Right lobe of liver (tissue), 6 donors: Measurements from ENCODE around the gene HNRNPLL. TPM values are rescaled to one million over a fixed set of nuclear protein-coding genes. Genes with fewer than 3 reads are reported as not detected.
"Not testable (repeated sequence)": the region's sequence is repeated elsewhere in the genome, so short reads cannot be mapped to it uniquely, and the experiment has no call there.

Source experiments
- ATAC-seq, 4 donors: fragments of 200-7000 bp; cut with Tn5 transposase; one replicate each; pipeline ENCODE4 v1.9.1; 2020; ENCODE audit warnings: mild to moderate bottlenecking in 4 of 4, moderate library complexity in 4 of 4
- DNase-seq, 3 donors: peaks; one replicate each; pipeline ENCODE4 v3.0.0-alpha.2; 2020
- H3K27ac ChIP-seq, 3 donors: fragments of 200-600 bp; one replicate each; pipeline ENCODE4 v1.8.0; 2022
- H3K27me3 ChIP-seq, 2 donors: fragments of 200-600 bp; one replicate each; pipeline ENCODE4 v1.8.0; 2022
- H3K36me3 ChIP-seq, 4 donors: fragments of 200-600 bp; sonication (generic) in 1 of 4; one replicate each; pipeline versions ENCODE4 v1.5.1 to v1.8.0; 2017 to 2022; ENCODE audit warnings: control low read depth in 1 of 4
- H3K4me1 ChIP-seq, 4 donors: fragments of 200-600 bp; sonication (generic) in 1 of 4; one replicate each; pipeline versions ENCODE4 v1.5.1 to v1.8.0; 2017 to 2022; ENCODE audit warnings: control low read depth in 1 of 4
- H3K4me3 ChIP-seq, 3 donors: fragments of 200-600 bp; one replicate each; pipeline ENCODE4 v1.8.0; 2022
- H3K9me3 ChIP-seq, 4 donors: fragments of 200-600 bp; sonication (generic) in 1 of 4; one replicate each; pipeline versions ENCODE4 v1.5.1 to v1.8.0; 2017 to 2022; ENCODE audit warnings: control low read depth in 1 of 4
- POLR2A ChIP-seq: fragments of 450-650 bp; IDR thresholded peaks from one replicate; pipeline ENCODE4 v1.6.1; 2017; ENCODE audit warnings: antibody characterized with exemption, mild to moderate bottlenecking
- WGBS: methylation state at CpG from one replicate; pipeline ENCODE4 v1.1.6; 2018; ENCODE audit warnings: low coverage, low lambda C conversion rate; ENCODE audit not compliant: insufficient coverage; ENCODE audit errors: missing lambda C conversion rate; 5-methylcytosine and 5-hydroxymethylcytosine counted together
- intact Hi-C, 2 donors: fragments of 100-400 bp; cut with DNase I; formaldehyde crosslinking; loops; one replicate each; pipeline versions ENCODE4 v1.11.2 to v1.14.1; 2022
- total RNA-seq, 6 experiments: library from RNA; depleted of rRNA in 2 of 6; stranded (reverse); fragments of >200 nt in 2 of 6; fragmentation: NEBNext Ultra II Directional in 3 of 6; extraction: Animal tissue kit (Norgen Biotek cat#: 25700) in 3 of 6; gene quantifications; one replicate each; pipeline versions ENCODE4 v1.1.0 to v1.2.4, GENCODE V29; 2016 to 2023
- TF ChIP-seq, protein P1 (sequence below), 4 donors: fragments of 200-600 bp in 3 of 4; fragments of 450-650 bp in 1 of 4; IDR thresholded peaks; one replicate each; pipeline versions ENCODE4 v1.5.1 to v1.8.0; 2016 to 2022; ENCODE audit warnings: antibody characterized with exemption in 4 of 4, mild to moderate bottlenecking in 2 of 4
- donor health status: DM: no; HTN: yes; CAD: no.
- donor health status: DM: no; HTN: no; CAD: no.
- donor health status: DM: no; HTN: no; CAD: no.
- donor health status: DM: no; HTN: yes; CAD: no.
- donor health status: DM: no; HTN: yes; CAD: no.

The HNRNPLL gene
- total RNA-seq, 6 experiments from 2014 or later: 9.2 to 15.9 (median 13.9) TPM

DNA sequence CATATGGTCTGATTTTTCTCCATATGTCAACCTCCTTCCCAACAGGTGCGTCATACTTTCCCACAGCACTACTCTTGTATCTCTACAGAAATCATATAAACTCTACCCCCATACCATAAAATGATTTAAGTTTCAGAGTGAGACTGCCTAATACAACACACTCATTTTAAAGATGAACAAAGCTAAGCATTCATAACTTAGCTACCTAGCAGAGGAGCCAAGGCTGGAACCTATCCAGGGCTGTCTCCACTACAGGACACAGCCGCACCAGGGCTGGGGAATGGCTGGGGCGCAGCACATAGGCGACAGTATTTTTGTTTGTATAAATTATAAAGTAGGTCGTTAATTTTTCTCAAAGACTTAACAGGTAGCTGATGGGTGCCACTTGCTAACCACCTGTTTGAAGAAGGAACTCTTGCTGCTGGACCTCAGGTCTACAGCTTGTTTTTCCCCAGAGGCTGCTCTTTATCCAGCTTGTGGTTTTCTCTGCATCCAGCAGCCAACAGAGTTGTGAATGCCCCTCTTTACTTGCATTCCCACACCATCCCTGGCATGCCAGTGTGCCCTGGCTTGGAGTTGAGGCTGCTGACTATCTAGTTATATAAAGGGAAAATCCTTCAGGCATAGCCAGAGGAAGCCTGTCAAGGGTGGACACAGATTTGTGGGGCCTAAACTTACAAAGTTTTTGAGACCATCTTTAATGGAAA lies 62.0 kb downstream of the HNRNPLL start:
- Histone ChIP-seq H3K9me3 (no peaks in the 10 kb centered on the region), H3K27ac (no peak overlapping the region), H3K27me3 (no peaks in the 10 kb centered on the region), H3K4me1 (peaks cover 0 to 3% (median 0%) of the 10 kb centered on the region in 4 donors), H3K36me3 (no peaks in the 10 kb centered on the region), H3K4me3 (no peak overlapping the region)
- WGBS: 87% methylated on average over 5 of the region's 5 CpGs
- intact Hi-C loops: no loop called here
- no peak for TF ChIP-seq POLR2A
- TF ChIP-seq, protein P1, sequence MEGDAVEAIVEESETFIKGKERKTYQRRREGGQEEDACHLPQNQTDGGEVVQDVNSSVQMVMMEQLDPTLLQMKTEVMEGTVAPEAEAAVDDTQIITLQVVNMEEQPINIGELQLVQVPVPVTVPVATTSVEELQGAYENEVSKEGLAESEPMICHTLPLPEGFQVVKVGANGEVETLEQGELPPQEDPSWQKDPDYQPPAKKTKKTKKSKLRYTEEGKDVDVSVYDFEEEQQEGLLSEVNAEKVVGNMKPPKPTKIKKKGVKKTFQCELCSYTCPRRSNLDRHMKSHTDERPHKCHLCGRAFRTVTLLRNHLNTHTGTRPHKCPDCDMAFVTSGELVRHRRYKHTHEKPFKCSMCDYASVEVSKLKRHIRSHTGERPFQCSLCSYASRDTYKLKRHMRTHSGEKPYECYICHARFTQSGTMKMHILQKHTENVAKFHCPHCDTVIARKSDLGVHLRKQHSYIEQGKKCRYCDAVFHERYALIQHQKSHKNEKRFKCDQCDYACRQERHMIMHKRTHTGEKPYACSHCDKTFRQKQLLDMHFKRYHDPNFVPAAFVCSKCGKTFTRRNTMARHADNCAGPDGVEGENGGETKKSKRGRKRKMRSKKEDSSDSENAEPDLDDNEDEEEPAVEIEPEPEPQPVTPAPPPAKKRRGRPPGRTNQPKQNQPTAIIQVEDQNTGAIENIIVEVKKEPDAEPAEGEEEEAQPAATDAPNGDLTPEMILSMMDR (IDR thresholded peaks at IDR 0.05): no peak
- ATAC-seq (no peak), DNase-seq (no peak)

DNA sequence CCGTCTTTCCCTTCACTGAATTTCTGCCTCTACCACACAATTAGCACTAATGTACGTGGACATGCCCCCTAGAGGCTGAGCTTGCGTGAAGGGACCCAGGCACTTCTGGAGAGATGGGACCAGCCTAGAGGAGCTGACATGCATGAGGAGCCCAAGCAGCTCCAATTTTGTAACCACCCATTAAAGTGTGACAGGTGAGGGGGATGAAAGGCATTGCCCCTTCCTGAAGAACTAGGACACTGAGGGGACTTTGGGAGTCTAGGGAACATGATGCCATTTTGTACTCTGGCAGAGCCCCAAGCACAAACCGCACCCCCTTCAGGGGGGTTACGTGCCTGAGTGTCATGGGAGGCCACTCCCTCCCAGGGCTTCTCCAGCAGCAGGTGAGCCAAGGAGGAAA lies 63.6 kb downstream of the HNRNPLL start:
- no peak for DNase-seq
- Histone ChIP-seq H3K4me1 (peaks cover 0 to 3% (median 0%) of the 10 kb centered on the region in 4 donors), H3K36me3 (no peaks in the 10 kb centered on the region), H3K4me3 (no peak overlapping the region), H3K9me3 (no peaks in the 10 kb centered on the region), H3K27me3 (no peaks in the 10 kb centered on the region), H3K27ac (no peak overlapping the region)
- intact Hi-C loops: loop anchor here in 1 of 2 donors (10.0 kb wide), 1 partner anchor 196 kb away; no protein-coding TSS in a partner anchor
- 98% methylated on average over 5 of the region's 5 CpGs for WGBS
- TF ChIP-seq, protein P1 (IDR thresholded peaks at IDR 0.05): no peak
- TF ChIP-seq POLR2A: no peak
- ATAC-seq: no peak

DNA sequence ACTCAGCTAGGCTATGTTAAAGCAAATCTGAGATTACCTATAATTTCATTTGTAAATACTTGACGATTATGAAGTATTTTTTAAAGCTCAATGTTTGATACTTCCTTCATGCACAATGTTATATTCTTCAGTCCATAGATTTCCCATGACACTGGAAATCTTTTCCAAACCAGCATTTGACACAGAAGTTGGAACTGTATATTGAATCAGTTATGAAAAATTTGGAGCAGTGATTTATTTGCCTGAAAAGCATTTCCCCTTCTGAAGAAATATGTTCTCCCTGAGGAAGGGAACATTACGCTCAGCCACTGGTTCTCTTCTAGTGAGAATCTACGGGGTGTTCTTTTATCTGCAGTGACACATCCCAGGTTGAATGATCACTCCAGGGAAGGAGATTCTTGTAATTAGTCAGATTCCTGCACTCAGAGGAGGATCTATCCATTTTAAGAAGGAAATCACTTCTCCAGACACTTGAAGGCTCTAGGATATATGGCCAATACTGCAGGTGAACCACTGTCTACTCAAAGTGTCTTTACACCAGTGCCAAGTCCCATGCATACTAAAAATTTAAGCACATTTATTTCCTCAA lies 64.7 kb downstream of the HNRNPLL start:
- intact Hi-C loops: loop anchor here in 1 of 2 donors (10.0 kb wide), 1 partner anchor 197 kb away; no protein-coding TSS in a partner anchor

DNA sequence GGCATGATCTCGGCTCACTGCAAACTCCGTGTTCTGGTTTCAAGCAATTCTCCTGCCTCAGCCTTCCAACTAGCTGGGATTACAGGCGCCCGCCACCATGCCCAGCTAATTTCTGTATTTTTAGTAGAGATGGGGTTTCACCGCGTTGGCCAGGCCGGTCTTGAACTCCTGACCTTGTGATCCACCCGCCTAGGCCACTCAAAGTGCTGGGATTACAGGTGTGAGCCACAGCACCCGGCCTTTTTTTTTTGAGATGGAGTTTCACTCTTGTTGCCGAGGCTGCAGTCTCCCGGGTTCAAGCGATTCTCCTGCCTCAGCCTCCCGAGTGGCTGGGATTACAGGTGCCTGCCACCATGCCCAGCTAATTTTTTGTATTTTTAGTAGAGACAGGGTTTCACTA lies 65.4 kb downstream of the HNRNPLL start:
- not testable (repeated sequence) for H3K9me3 ChIP-seq, H3K36me3 ChIP-seq, H3K4me1 ChIP-seq, DNase-seq, ATAC-seq, H3K27me3 ChIP-seq, H3K4me3 ChIP-seq, H3K27ac ChIP-seq
- intact Hi-C loops: loop anchor here in 1 of 2 donors (10.0 kb wide), 1 partner anchor 198 kb away; no protein-coding TSS in a partner anchor
- 93% methylated on average over 3 of the region's 13 CpGs for WGBS

More for the DNA sequence above, 64.7 kb downstream of the HNRNPLL start:
- no peaks in the 10 kb centered on the region for H3K36me3 ChIP-seq
- DNase-seq (no peak), ATAC-seq (no peak)
- 75% methylated on average over 3 of the region's 3 CpGs for WGBS
- H3K27me3 ChIP-seq: no peaks in the 10 kb centered on the region
- TF ChIP-seq, protein P1 (IDR thresholded peaks at IDR 0.05): no peak
- no peak for TF ChIP-seq POLR2A
- no peaks in the 10 kb centered on the region for H3K9me3 ChIP-seq
- no peak overlapping the region for H3K4me3 ChIP-seq
- H3K27ac ChIP-seq: no peak overlapping the region
- peaks cover 0 to 3% (median 0%) of the 10 kb centered on the region in 4 donors for H3K4me1 ChIP-seq
